ENCODE results near the gene CEACAM19.

DNA sequence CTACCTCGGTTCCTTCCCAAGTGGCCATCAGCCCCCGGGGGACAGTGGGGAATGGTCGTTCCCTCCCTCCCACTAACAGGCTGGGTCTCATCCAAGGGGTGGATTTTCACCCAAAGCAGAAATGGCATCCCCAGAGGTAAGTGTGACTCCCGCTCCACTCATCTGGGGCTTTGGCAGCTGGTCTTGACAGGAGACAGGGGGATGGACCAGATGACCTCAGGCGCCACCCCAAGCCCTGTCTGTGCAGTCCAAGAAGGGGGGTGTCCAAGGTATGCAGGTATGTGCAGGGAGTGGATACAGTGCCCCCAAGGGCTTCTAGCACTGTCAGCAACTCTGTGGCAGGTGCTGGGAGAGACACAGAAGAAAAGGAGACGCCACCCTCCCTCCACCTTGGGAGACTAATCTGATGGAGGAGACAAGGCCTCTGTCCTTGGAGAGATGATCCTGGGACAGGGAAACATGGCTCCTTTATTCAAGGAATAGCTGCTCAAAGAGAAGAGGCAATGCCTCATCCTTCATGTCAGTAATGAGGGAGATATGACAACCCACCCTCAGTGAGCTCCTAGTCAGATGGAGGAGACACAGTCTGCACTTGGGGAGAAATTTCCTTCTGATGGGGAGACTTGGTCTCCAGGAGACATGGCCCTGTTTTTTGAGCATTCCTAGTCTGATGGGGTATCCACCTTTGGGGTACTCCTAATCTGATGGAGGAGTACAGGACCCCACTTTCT is 35.4 kb downstream of the CEACAM19 start:
- TF ChIP-seq NR2C2 (IDR thresholded peaks at IDR 0.05; ENCODE audit: borderline replicate concordance, control insufficient read depth, insufficient read length, low read depth): no peak
- no peak for TF ChIP-seq MXI1 (IDR thresholded peaks at IDR 0.05; ENCODE audit: low read depth, low read length)
- no peak for TF ChIP-seq CTCF (IDR thresholded peaks at IDR 0.05 in 2 of 3, conservative IDR thresholded peaks at IDR 0.05 in 1 of 3; ENCODE audit: control insufficient read depth in 2 of 3, extremely low read depth in 1 of 3, insufficient read depth in 1 of 3, low read depth in 3 of 3, low read length in 3 of 3)
- TF ChIP-seq NR2F1 (conservative IDR thresholded peaks at IDR 0.05): no peak
- no peak for TF ChIP-seq POLR2A (IDR thresholded peaks at IDR 0.05; ENCODE audit: low read depth, low read length)
- no peak for TF ChIP-seq POLR2AphosphoS2 (IDR thresholded peaks at IDR 0.05; ENCODE audit: low read depth, low read length)
- no peak for TF ChIP-seq IKZF2 (IDR thresholded peaks at IDR 0.05)
- TF ChIP-seq PAX5 (IDR thresholded peaks at IDR 0.05; ENCODE audit: borderline replicate concordance, low read depth, low read length): no peak
- TF ChIP-seq RFX5 (IDR thresholded peaks at IDR 0.05; ENCODE audit: low read depth, low read length): no peak
- no peak for TF ChIP-seq EZH2 (IDR thresholded peaks at IDR 0.05; ENCODE audit: borderline replicate concordance, control insufficient read depth, low read depth, low read length)
- no peak for TF ChIP-seq NFYB (IDR thresholded peaks at IDR 0.05; ENCODE audit: insufficient read depth, low read depth, low read length)
